GM23338 (cell line): ENCODE data around the gene HRAS.

Source experiments
- EZH2 ChIP-seq: fragments of 200-600 bp; sonication (generic); IDR thresholded peaks from one replicate; pipeline ENCODE4 v1.8.0; 2017; ENCODE audit warnings: antibody characterized with exemption, mild to moderate bottlenecking, low read depth; ENCODE audit not compliant: unreplicated experiment
- POLR2AphosphoS5 ChIP-seq: IDR thresholded peaks from 2 replicates; pipeline ENCODE4 v1.6.1; 2016; ENCODE audit warnings: antibody characterized with exemption, low read depth
- TF ChIP-seq, protein P1 (sequence below), 2 experiments: fragments of 200-600 bp in 1 of 2; sonication (generic) in 1 of 2; conservative IDR thresholded peaks; 2 replicates each; pipeline versions ENCODE4 v1.5.1 to v1.6.1; 2016 to 2017; ENCODE audit warnings: antibody characterized with exemption in 2 of 2, low read depth in 2 of 2, mild to moderate bottlenecking in 2 of 2, moderate library complexity in 1 of 2
- TF ChIP-seq, protein P2 (sequence below): IDR thresholded peaks from one replicate; pipeline ENCODE4 v1.6.1; 2018; ENCODE audit warnings: antibody characterized with exemption; ENCODE audit not compliant: unreplicated experiment

GRCh38 chr11:567629-568292 lies 32.4 kb upstream of the HRAS start:
- TF ChIP-seq, protein P1, sequence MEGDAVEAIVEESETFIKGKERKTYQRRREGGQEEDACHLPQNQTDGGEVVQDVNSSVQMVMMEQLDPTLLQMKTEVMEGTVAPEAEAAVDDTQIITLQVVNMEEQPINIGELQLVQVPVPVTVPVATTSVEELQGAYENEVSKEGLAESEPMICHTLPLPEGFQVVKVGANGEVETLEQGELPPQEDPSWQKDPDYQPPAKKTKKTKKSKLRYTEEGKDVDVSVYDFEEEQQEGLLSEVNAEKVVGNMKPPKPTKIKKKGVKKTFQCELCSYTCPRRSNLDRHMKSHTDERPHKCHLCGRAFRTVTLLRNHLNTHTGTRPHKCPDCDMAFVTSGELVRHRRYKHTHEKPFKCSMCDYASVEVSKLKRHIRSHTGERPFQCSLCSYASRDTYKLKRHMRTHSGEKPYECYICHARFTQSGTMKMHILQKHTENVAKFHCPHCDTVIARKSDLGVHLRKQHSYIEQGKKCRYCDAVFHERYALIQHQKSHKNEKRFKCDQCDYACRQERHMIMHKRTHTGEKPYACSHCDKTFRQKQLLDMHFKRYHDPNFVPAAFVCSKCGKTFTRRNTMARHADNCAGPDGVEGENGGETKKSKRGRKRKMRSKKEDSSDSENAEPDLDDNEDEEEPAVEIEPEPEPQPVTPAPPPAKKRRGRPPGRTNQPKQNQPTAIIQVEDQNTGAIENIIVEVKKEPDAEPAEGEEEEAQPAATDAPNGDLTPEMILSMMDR (conservative IDR thresholded peaks at IDR 0.05; ENCODE audit: low read depth in 2 of 2) = no peak
- TF ChIP-seq EZH2 (no peak), POLR2AphosphoS5 (no peak)
- TF ChIP-seq, protein P2, sequence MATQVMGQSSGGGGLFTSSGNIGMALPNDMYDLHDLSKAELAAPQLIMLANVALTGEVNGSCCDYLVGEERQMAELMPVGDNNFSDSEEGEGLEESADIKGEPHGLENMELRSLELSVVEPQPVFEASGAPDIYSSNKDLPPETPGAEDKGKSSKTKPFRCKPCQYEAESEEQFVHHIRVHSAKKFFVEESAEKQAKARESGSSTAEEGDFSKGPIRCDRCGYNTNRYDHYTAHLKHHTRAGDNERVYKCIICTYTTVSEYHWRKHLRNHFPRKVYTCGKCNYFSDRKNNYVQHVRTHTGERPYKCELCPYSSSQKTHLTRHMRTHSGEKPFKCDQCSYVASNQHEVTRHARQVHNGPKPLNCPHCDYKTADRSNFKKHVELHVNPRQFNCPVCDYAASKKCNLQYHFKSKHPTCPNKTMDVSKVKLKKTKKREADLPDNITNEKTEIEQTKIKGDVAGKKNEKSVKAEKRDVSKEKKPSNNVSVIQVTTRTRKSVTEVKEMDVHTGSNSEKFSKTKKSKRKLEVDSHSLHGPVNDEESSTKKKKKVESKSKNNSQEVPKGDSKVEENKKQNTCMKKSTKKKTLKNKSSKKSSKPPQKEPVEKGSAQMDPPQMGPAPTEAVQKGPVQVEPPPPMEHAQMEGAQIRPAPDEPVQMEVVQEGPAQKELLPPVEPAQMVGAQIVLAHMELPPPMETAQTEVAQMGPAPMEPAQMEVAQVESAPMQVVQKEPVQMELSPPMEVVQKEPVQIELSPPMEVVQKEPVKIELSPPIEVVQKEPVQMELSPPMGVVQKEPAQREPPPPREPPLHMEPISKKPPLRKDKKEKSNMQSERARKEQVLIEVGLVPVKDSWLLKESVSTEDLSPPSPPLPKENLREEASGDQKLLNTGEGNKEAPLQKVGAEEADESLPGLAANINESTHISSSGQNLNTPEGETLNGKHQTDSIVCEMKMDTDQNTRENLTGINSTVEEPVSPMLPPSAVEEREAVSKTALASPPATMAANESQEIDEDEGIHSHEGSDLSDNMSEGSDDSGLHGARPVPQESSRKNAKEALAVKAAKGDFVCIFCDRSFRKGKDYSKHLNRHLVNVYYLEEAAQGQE = no peak
